HEK293T (cell line): ENCODE results near the gene IL7R.

Source experiments
- ARNT ChIP-seq: fragments of 450-650 bp; IDR thresholded peaks from 2 replicates; pipeline ENCODE4 v1.6.1; 2017; ENCODE audit warnings: mild to moderate bottlenecking
- CTBP1 ChIP-seq: fragments of 450-650 bp; IDR thresholded peaks from 2 replicates; pipeline ENCODE4 v1.6.1; 2016; ENCODE audit warnings: borderline replicate concordance
- FOXM1 ChIP-seq: fragments of 450-650 bp; IDR thresholded peaks from 2 replicates; pipeline ENCODE4 v1.6.1; 2017; ENCODE audit warnings: mild to moderate bottlenecking, borderline replicate concordance
- HDGF ChIP-seq: fragments of 450-650 bp; IDR thresholded peaks from 2 replicates; pipeline ENCODE4 v1.6.1; 2017; ENCODE audit warnings: antibody characterized with exemption, borderline replicate concordance
- LEF1 ChIP-seq: fragments of 450-650 bp; IDR thresholded peaks from 2 replicates; pipeline ENCODE4 v1.6.1; 2017; ENCODE audit warnings: mild to moderate bottlenecking, borderline replicate concordance
- NFRKB ChIP-seq: fragments of 450-650 bp; IDR thresholded peaks from 2 replicates; pipeline ENCODE4 v1.6.1; 2016; ENCODE audit warnings: mild to moderate bottlenecking, moderate library complexity
- SP1 ChIP-seq: fragments of 450-650 bp; IDR thresholded peaks from 2 replicates; pipeline ENCODE4 v1.6.1; 2017
- TARDBP ChIP-seq: fragments of 450-650 bp; IDR thresholded peaks from 2 replicates; pipeline ENCODE4 v1.6.1; 2016

GRCh38 chr5:35826554-35826953 is 30.1 kb upstream of the IL7R start:
- TF ChIP-seq LEF1 (no peak), HDGF (no peak), FOXM1 (no peak), ARNT (no peak), CTBP1 (no peak), NFRKB (no peak), TARDBP (no peak), SP1 (no peak)
